GM21619 (cell line): ENCODE measurements around the gene PTPRJ.
A peak's percentile ranks its signal among the peaks of the same experiment; 100 is the strongest.
"Not testable (repeated sequence)": the region's sequence is repeated elsewhere in the genome, so short reads cannot be mapped to it uniquely, and the experiment has no call there.

Source experiments
- ATAC-seq: cut with Tn5 transposase; IDR thresholded peaks from one replicate; pipeline ENCODE4 v1.9.1; 2021; ENCODE audit not compliant: unreplicated experiment

Gene PTPRJ

DNA sequence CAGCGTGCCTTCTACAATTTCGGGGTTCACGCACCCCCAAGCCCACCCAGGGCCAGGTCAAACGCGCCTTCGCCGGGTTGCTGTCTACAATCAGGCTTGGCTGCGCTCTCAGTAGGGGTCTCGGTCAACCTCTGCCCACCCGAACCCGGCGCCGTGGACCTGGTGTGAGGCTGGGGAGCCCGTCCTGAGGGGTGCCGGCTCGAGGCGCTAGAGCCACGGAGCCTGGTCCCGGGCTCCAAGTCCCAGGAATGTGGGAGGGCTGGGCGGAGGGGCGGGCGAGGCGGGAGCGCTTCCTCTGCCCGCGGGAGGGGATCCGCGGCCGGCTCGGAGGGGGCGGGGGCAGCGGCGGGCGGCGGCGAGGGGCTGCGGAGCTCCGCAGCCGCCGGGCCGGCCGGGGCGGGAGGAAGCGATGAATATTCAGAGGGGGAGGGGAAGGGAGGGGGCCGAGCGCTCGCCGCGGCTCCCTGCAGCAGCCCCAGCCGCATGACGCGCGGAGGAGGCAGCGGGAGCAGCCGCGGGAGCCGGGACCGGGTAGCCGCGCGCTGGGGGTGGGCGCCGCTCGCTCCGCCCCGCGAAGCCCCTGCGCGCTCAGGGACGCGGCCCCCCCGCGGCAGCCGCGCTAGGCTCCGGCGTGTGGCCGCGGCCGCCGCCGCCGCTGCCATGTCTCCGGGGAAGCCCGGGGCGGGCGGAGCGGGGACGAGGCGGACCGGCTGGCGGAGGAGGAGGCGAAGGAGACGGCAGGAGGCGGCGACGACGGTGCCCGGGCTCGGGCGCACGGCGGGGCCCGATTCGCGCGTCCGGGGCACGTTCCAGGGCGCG is at the start of gene PTPRJ:
PTPRJ (plus strand) TSS at position 472 of the 819 bp plus-strand sequence. CDS start 354 bp downstream, outside the sequence.
- peak; percentile 46 for ATAC-seq

DNA sequence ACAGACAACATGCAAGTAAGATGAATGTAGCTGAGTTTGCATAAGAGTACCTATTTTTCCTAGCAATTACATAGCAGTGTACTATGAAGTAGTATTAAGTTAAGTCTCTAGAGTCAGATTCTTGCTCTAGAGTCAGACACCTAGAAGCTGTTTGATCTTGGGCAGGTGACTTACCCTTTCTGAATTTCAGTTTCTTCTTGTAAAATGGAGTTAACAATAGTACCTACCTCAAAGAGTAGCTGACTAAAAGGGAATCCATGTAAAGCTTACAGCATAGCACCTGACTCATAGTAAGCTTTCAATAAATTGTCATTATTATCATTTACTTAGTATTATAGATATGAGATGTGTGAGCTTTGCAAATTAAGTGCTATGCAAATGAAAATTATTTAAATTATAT is 47.8 kb upstream of the PTPRJ start:
- ATAC-seq, result no peak

DNA sequence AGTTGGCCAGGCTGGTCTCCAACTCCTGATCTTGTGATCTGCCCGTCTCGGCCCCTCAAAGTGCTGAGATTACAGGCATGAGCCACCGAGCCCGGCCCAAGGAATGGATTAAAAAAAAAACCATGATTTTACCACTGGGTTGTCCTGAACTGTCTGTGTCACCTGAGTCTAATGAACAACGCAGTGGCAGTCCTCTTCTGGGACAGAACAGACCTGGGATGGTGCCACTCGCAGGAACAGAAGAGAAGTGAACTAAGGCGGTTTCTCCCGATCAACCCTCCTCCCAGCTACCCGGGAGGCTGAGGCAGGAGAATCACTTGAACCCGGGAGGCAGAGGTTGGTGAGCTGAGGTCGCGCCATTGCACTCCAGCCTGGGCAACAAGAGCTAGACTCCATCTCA is 46.6 kb upstream of the PTPRJ start:
- ATAC-seq, result not testable (repeated sequence)

DNA sequence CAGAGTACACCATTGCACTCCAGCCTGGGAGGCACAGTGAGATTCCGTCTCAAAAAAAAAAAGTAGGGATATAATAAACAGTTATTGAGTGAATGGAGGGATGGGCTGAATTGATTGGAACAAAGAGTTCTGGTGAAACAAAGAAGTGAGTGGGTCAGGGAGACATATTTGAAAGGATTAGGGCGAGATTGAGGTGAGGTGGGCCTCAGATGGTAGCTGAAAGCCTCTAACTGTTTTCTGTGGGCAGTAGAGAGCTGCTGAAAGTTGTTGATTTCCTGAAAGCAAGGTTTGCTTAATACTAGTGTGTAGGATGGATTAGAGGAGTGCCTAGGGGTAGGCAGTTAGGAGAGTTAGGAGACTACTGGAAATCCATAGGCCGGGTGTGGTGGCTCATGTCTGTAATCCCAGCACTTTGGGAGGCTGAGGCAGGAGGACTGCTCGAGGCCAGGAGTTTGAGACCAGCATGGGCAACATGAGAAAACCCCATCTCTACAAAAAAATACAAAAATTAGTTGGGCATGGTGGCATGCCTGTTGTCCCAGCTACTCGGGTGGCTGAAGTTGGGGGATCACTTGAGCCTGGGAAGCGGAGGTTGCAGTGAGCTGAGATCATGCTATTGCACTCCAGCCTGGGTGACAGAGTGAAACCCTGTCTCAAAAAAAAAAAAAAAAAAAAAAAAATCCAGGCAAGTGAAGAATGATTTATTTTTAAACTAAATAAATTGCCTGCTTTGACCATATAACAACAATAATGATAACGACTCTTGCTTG is 41.4 kb upstream of the PTPRJ start:
- no peak for ATAC-seq

DNA sequence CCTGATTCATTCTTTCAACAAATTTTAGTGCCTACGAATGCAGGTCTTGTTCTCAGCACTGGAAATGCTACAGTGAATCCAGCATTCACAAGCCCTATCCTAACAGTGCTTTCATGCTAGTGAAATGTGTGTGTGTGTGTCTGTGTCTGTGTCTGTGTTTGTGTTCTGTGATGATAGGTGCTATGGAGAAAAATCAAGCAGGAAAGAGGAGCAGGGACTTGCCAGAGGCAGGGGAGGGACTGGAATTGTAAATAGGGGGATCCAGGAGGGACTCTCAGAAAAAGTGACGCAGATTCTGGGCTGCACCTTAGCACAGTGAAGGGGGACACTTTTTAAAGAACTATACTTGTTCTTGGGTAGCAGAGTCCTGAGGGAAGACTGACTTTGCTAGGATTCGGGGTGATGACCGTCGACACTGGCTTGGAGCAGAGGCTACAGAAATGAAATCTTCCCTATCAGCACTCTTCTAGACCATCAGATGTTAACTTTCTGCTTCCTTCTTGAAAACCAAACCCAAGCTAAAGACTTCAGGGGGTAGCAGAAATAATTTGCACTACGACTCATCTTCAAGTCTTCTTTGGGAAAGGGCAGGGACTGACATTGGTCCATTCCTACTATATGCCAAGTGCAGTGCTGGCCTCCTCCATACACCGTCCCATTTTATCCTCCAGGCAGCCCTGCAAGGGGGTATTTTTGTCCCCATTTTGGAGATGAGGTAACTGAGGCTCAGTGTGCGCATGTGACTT is 39.3 kb upstream of the PTPRJ start:
- no peak for ATAC-seq

DNA sequence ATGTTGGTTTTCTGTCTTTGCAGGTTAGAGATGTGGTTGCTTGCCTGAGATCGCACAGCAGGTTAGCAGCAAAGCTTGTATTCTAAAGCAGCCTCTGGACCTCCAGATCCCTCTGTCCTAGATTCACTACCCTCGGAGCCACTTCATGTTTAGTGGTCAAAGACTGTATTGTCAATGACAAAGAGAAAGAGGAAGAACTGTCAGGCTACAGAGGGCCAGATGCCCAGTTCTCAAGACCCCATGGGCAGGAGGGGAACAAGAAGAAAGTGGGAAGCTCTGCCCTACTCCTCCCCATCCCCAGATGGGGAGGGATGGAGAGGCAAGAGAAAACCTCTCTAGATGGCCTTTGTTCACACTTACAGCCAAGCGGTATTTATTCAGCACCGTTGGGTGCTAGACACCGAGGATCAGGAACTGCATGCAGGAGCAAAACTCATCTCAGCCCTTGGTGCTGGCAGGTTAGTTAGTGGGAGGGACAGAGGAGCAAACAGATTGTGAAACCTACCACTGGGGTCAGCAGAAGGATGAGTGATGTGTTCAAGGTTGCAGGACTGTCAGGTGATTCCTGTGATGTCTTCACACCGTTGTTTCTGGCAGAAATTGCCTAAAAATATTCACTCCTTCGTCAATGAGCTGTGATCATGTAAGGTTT is 38.3 kb upstream of the PTPRJ start:
- no peak for ATAC-seq

DNA sequence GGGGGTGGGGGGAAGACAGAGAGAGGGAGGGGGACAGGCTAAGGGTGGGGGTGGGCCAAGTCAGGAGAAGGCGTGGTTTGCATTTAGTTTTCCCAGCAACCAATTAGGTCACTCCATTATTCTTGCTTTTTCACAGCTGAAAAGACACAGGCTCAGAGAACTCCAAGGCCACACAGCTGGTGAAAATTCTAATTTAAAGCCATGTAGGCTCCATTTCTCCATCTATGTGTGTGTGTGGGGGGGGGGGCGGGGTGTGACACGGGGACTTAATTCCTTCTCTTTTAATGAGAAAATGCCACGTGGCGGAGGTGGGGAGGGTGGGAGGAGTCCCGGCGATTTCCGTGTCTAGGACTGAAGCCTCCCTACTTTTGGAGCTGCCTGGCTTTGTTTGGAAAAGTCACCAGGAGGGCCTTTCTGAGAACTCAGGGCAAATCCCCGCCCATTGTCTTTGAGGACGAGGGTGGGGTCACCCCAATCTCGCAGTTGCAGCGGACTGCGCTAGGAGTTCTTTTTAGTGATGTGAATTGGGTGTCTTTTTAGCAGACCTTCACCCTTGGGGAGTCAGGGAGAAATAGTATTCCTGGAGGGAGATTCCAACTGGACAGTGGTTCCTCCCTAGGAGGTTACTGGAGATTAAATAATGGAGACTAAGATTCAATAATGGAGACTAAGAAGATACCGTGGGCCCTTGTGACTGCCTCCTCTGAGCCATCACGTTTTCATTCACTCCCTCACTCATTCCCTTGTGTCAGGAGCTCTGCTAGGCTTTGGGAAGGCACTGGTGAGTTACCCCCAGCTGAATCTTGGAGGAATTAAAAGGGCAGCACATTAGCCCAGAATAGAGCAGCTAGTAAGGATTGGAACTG is 36.4 kb upstream of the PTPRJ start:
- no peak for ATAC-seq

DNA sequence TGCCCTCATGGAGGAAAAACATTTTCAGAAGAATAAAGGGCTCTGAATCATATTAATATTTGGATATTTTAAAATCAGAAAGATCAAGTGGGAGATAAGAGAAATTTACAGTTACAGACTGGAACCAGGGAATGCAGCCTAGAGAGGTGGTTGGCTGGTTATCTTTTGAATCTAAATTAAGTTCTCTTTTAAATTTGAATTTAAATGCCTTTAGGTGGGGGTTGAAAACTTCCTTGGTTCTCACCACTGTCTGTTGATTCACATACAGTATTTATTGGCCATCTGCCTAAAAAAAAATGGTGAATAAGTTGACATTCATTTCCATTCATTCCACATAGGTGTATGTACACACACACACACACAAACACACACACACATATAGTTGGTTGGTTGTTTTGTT is 35.7 kb upstream of the PTPRJ start:
- no peak for ATAC-seq

DNA sequence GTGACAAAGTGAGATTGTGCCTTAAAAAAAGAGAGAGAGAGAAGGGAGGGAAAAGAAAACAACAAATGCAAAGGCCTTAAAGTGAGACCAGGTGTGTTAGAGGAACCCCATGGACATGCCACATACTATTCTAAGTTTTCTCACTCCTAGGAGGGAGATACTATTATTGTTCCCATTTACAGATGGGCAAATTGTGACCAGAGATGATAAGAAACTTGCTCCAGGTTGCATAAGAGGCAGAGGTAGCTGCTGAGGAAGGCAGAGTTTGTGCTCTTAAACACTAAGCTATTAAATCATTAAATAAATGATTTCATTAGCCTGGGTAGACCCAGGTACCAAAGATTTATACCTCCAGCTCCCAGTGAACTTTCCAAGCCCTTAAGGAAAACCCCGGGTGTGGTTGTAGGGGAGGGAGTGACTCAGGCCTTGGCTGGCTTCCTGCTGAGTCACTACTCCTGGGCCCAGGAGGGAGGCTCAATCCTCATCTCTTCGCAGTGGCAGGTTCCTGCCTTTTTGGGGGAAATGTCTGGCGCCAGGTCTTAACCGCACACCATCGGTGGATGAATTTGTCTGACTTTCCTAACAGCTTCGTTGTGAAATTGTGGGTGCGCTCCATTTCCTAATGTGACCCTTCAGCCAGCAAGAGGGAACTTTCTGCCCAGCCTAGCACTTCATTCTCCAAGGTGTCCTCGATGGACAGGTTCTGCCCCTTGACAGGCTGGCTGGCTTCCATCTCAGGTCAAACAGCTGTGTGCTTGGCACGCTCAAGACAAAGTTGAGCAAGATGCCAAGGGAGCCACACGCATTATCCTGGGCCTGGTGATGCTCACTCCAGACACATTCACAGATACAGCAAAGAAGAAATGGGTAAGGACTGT is 33.4 kb upstream of the PTPRJ start:
- no peak for ATAC-seq

DNA sequence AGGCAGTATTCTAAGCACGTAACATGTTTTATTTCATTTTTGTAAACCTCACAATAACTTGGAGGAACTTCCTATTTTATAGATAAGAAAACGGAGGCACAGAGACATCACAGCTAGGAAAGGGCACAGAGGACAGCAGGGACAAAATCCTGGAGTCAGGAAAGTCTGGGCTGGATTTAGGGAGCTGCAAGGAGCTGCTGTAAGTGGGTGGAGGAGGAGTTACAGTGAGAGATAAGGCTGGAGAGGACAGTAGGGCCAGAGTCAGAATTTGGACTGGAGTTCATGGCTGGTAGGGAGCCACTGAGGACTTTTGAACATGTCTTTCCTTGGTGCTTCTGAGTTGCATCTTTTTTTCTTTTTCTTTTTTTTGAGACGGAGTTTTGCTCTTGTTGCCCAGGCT is 32.2 kb upstream of the PTPRJ start:
- no peak for ATAC-seq

DNA sequence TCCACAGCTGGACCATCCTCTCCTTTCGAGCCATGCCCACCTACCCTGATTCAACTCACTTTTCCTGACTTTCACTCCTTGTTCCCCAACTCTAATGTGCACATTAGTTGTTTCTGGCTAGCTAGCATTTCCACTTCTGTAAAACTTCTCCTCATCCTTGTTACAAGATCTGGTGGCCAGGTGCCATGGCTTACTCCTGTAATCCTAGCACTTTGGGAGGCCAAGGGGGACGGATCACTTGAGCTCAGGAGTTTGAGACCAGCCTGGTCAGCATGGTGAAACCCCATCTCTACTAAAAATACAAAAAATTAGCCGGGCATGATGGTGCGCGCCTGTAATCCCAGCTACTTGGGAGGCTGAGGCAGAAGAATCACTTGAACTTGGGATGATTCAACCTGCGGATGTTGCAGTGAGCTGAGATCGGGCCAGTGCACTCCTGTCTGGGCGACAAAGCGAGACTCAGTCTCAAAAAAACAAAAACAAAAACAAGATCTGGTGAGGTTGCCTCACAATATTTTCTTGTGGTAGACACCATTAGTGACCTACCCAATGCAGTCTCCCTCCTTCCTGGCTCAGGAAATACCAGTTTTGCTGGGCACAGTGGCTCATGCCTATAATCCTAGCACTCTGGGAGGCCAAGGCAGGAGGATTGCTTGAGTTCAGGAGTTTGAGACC is 31.2 kb upstream of the PTPRJ start:
- not testable (repeated sequence) for ATAC-seq

DNA sequence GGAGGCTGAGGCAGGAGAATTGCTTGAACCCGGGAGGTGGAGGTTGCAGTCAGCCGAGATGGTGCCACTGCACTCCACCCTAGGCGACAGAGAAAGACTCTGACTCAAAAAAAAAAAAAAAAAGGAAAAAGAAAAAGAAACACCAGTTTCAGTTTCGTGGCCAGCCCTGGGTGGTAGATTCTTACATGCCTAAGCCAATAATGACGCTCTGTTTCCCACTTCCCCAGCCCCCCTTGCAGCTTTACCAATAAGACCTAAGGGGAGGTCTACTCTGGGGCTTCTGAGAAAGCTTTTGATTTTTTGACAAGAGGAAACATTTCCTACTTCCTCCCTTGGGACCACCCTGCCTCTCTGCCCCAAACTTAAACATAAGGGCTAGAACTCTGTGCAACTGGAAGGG is 30.0 kb upstream of the PTPRJ start:
- ATAC-seq, result no peak

DNA sequence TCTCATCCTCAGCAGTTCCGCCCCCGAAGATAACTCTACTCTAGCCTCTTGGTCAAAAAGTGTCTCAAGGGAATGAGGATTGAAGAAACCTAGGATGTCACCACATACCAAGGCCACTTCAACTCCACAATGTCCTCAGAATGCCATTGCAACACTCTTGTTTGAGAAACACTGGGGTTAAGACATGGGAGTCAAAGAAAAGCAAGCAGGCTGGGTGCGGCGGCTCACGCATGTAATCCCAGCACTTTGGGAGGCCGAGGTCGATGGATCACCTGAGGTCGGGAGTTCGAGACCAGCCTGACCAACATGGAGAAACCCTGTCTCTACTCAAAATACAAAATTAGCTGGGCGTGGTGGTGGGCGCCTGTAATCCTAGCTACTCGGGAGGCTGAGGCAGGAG is 28.9 kb upstream of the PTPRJ start:
- ATAC-seq, result not testable (repeated sequence)

DNA sequence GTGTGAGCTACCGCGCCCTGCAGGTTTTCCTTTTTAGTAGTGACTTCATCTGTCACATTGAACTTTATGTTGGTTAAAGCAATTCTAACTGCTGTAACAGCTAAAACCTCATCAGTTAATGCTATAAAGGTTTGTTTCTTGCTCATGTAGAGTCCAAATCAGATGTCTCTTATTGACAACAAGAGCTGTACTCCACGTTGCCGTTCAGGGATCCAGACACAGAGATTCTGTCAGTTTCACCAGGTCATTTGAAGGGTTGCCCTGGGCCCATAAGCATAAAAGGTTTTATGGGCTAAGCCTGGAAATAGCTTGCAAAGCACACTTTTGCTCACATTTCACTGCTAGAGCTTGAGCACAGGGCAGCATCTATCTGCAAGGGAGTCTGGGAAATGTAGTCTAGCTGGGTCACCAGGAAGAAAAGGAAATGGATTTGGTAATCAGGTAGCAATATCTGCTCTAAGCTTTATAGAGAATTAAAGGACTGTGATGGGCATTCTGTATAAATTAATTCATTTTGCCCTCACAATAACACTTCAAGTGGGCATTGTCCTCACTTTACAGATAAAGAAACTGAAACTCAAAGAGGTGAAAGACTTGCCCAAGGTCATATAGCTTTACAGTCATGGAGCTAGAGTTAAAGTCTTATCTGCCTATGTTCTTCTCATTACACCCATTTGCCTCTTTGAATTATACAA is 25.2 kb upstream of the PTPRJ start:
- ATAC-seq, result no peak

DNA sequence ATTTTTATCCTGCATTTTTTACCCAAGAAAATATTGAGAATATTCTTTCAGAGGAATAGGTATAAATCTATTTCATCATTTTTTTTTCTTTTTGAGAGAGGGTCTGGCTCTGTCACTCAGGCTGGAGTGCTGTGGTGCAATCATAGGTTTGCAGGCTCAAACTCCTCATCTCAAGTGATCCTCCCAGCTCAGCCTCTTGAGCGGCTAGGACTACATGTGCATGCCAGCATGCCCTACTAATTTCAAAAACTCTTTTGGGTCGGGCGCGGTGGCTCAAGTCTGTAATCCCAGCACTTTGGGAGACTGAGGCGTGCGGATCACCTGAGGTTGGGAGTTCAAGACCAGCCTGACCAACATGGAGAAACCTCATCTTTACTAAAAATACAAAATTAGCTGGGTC is 20.3 kb upstream of the PTPRJ start:
- no peak for ATAC-seq

DNA sequence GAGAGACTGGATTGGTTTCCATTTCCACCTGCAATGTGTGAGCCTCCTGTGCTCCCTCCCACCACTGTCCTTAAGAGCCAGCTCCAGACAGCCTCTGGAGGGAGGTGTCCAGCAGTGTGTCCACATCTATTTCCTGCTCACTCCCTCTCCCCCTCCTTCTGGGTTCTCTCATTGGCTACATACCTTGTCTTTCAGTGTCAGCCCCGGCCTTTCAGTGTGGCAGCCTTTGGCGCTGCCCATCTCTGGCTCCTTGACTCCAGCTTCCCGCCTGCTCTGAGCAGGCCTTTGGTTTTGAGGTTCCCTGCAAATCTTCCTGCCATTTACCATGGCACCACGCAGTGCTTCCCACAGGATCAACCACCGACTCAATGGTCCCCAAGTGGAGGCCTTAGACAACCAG is 19.0 kb upstream of the PTPRJ start:
- no peak for ATAC-seq

DNA sequence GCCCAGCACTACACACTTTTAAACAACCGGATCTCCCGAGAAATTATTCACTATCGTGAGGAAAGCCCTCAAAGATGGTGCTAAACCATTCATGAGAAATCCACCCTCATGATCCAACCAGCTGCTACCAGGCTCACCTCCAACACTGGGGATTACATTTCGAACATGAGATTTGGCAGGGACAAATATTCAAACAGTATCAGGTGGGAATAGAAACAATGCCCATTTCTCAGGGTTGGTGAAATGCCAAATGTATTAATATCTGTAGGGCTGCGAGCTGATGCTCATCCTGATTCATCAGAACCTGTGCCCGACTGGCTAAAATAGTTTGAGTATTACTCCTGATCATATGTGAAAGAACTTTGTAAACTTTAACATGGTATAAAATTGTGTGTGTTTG is 15.8 kb upstream of the PTPRJ start:
- no peak for ATAC-seq
